Tibial artery (tissue), 4 donors: Measurements from ENCODE around the gene ZDHHC21.

Source experiments
- DNase-seq, 2 donors: peaks; one replicate each; pipeline ENCODE4 v3.0.0-alpha.2; 2019
- H3K27ac ChIP-seq, 2 donors: fragments of 200-600 bp; sonication (generic) in 1 of 2; 1 replicate in 1 of 2; 2 replicates in 1 of 2; pipeline ENCODE4 v1.5.1; 2018 to 2019; ENCODE audit warnings: mild to moderate bottlenecking in 1 of 2
- H3K27me3 ChIP-seq, 2 donors: fragments of 200-600 bp; sonication (generic) in 1 of 2; one replicate each; pipeline versions ENCODE4 v1.5.1 to v1.6.0; 2016 to 2019
- H3K36me3 ChIP-seq, 3 donors: fragments of 200-600 bp; sonication (generic) in 2 of 3; one replicate each; pipeline ENCODE4 v1.5.1; 2016 to 2019; ENCODE audit warnings: mild to moderate bottlenecking in 2 of 3
- H3K4me1 ChIP-seq, 4 donors: fragments of 200-600 bp; sonication (generic) in 2 of 4; 1 replicate in 3 of 4; 2 replicates in 1 of 4; pipeline ENCODE4 v1.5.1; 2016 to 2019
- H3K4me3 ChIP-seq, 2 donors: fragments of 200-600 bp; sonication (generic) in 1 of 2; 1 replicate in 1 of 2; 2 replicates in 1 of 2; pipeline ENCODE4 v1.5.1; 2018 to 2019; ENCODE audit warnings: mild to moderate bottlenecking in 2 of 2
- H3K9me3 ChIP-seq, 3 donors: fragments of 200-600 bp; sonication (generic) in 1 of 3; one replicate each; pipeline ENCODE4 v1.5.1; 2016 to 2019
- CTCF ChIP-seq, 2 experiments: fragments of 200-600 bp in 1 of 2; fragments of 450-650 bp in 1 of 2; IDR thresholded peaks; one replicate each; pipeline ENCODE4 v1.5.1; 2017 to 2019; ENCODE audit warnings: antibody characterized with exemption in 2 of 2, mild to moderate bottlenecking in 1 of 2, moderate library complexity in 1 of 2
- intact Hi-C: fragments of 100-400 bp; cut with DNase I; formaldehyde crosslinking; loops from one replicate; pipeline ENCODE4 v1.15.0; 2023; ENCODE audit warnings: low total_unique reads

The ZDHHC21 gene

GRCh38 chr9:14662060-14662453 is 31.2 kb downstream of the ZDHHC21 start:
- no peak for TF ChIP-seq CTCF (IDR thresholded peaks at IDR 0.05)
- Histone ChIP-seq H3K36me3 (peaks cover 1 to 11% (median 10%) of the 10 kb centered on the region in 3 donors), H3K4me1 (no peaks in the 10 kb centered on the region), H3K4me3 (no peak overlapping the region), H3K27me3 (no peaks in the 10 kb centered on the region), H3K9me3 (no peaks in the 10 kb centered on the region), H3K27ac (no peak overlapping the region)
- no peak for DNase-seq
- intact Hi-C loops, result no loop called here

- Histone ChIP-seq H3K4me3 (no peak overlapping the region), H3K36me3 (peaks cover 7 to 12% (median 10%) of the 10 kb centered on the region in 3 donors), H3K4me1 (no peaks in the 10 kb centered on the region), H3K27ac (no peak overlapping the region), H3K27me3 (no peaks in the 10 kb centered on the region), H3K9me3 (no peaks in the 10 kb centered on the region)
- intact Hi-C loops, result no loop called here
- peak in 1 of 2 experiments; percentile 19 for TF ChIP-seq CTCF (IDR thresholded peaks at IDR 0.05)
- no peak for DNase-seq
Measured at GRCh38 chr9:14661421-14662059, 31.7 kb downstream of the ZDHHC21 start.

- Histone ChIP-seq H3K36me3 (peaks cover 14 to 18% (median 17%) of the 10 kb centered on the region in 3 donors), H3K4me3 (no peak overlapping the region), H3K27ac (no peak overlapping the region), H3K27me3 (no peaks in the 10 kb centered on the region), H3K4me1 (no peaks in the 10 kb centered on the region), H3K9me3 (no peaks in the 10 kb centered on the region)
- intact Hi-C loops, result no loop called here
- DNase-seq, result no peak
- TF ChIP-seq CTCF (IDR thresholded peaks at IDR 0.05), result no peak
Measured at GRCh38 chr9:14660721-14661120, 32.5 kb downstream of the ZDHHC21 start.

GRCh38 chr9:14654932-14655331 is 38.3 kb downstream of the ZDHHC21 start:
- peaks cover 14 to 41% (median 30%) of the 10 kb centered on the region in 3 donors for H3K36me3 ChIP-seq
- H3K9me3 ChIP-seq, result peaks cover 5 to 13% (median 10%) of the 10 kb centered on the region in 3 donors
- intact Hi-C loops, result no loop called here
- DNase-seq, result no peak
- H3K27me3 ChIP-seq, result no peaks in the 10 kb centered on the region
- H3K4me3 ChIP-seq, result no peak overlapping the region
- no peak overlapping the region for H3K27ac ChIP-seq
- TF ChIP-seq CTCF (IDR thresholded peaks at IDR 0.05), result no peak
- no peaks in the 10 kb centered on the region for H3K4me1 ChIP-seq

- H3K9me3 ChIP-seq, result peaks cover 5 to 13% (median 10%) of the 10 kb centered on the region in 3 donors
- no peak overlapping the region for H3K27ac ChIP-seq
- TF ChIP-seq CTCF (IDR thresholded peaks at IDR 0.05), result no peak
- peaks cover 14 to 41% (median 23%) of the 10 kb centered on the region in 3 donors for H3K36me3 ChIP-seq
- no peaks in the 10 kb centered on the region for H3K27me3 ChIP-seq
- intact Hi-C loops, result no loop called here
- no peaks in the 10 kb centered on the region for H3K4me1 ChIP-seq
- H3K4me3 ChIP-seq, result no peak overlapping the region
- no peak for DNase-seq
Measured at GRCh38 chr9:14653511-14653910, 39.7 kb downstream of the ZDHHC21 start.
